ENCODE results near the gene VMO1.

GRCh38 chr17:4743898-4744297 lies 42.3 kb downstream of the VMO1 start:
- TF ChIP-seq CTCF (IDR thresholded peaks at IDR 0.05; ENCODE audit: extremely low read depth in 1 of 2, insufficient read depth in 1 of 2, low read depth in 1 of 2, low read length in 2 of 2) = no peak
- no peak for TF ChIP-seq JUN (IDR thresholded peaks at IDR 0.05; ENCODE audit: borderline replicate concordance, insufficient read depth, insufficient read length, low read depth)
- no peak for TF ChIP-seq POLR2A (IDR thresholded peaks at IDR 0.05; ENCODE audit: low read depth, low read length)
